ENCODE results near the gene COL12A1.

- TF ChIP-seq EZH2 (IDR thresholded peaks at IDR 0.05; ENCODE audit: borderline replicate concordance, low read depth, low read length, poor library complexity, severe bottlenecking) (no peak), CTCF (conservative IDR thresholded peaks at IDR 0.05; ENCODE audit: low read depth, low read length) (no peak)
Measured at GRCh38 chr6:75156186-75156878, 49.5 kb downstream of the COL12A1 start.
